HL-60/S4 (cell line): Measurements from ENCODE around the gene VAT1L.

Source experiments
- in situ Hi-C: fragments of 300-500 bp; cut with MboI; formaldehyde crosslinking; loops from 2 replicates; pipeline ENCODE4 v1.14.3; 2022; ENCODE audit warnings: low sequenced_read_pairs

The VAT1L gene

GRCh38 chr16:77833921-77834634 lies 45.7 kb downstream of the VAT1L start:
- in situ Hi-C loops = no loop called here

GRCh38 chr16:77834635-77835540 lies 46.5 kb downstream of the VAT1L start:
- in situ Hi-C loops = no loop called here

DNA sequence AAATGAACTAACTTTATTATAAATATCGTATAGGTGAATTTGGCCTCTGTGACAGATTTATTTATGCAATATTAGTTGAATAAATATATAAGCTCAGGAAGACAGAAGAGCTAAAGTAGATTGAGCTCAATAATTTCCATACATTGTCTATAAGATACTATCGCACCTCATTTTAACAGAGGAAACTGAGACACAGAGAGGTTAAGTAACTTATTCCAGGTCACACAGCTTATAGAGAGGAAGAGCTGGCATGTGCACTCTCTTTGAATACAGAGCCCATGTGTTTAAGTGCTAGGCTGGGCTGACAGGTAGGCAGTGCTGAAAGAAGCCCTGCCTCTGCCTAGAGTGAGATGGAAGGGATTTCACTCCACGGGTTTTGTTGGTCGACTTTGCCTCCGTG lies 48.4 kb downstream of the VAT1L start:
- in situ Hi-C loops = no loop called here

GRCh38 chr16:77838597-77839255 lies 50.4 kb downstream of the VAT1L start:
- in situ Hi-C loops = no loop called here

GRCh38 chr16:77840093-77840492 lies 51.7 kb downstream of the VAT1L start:
- in situ Hi-C loops = no loop called here

- in situ Hi-C loops = no loop called here
Measured at GRCh38 chr16:77840673-77841501, 52.5 kb downstream of the VAT1L start.

- in situ Hi-C loops = no loop called here
Measured at GRCh38 chr16:77841502-77841763, 53.1 kb downstream of the VAT1L start.

DNA sequence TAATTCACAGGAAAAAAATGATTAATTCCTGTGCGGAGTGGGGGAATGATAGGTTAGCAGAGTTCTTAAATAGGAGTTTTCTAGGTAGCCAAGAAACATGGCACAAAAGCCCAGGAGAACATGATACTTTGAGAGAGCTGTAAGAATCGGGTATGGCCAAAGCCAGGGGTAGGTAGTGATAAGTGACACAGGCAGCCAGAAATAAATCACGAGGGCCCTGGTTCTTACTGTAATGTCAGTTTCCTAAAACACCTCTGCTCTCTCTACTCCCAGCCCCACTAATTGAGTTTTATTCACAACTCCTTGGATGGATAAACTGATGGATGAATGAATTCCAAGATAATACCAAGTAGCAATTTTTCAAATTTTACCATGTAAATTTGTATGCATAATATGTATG lies 54.1 kb downstream of the VAT1L start:
- in situ Hi-C loops = no loop called here

GRCh38 chr16:77843405-77843804 lies 55.0 kb downstream of the VAT1L start:
- in situ Hi-C loops = no loop called here

- in situ Hi-C loops = no loop called here
Measured at GRCh38 chr16:77844801-77845200, 56.4 kb downstream of the VAT1L start.

- in situ Hi-C loops = no loop called here
Measured at GRCh38 chr16:77849646-77850258, 61.4 kb downstream of the VAT1L start.

- in situ Hi-C loops = no loop called here
Measured at GRCh38 chr16:77850636-77851333, 62.4 kb downstream of the VAT1L start.

- in situ Hi-C loops = no loop called here
Measured at GRCh38 chr16:77853161-77853560, 64.8 kb downstream of the VAT1L start.

GRCh38 chr16:77856438-77857160 lies 68.2 kb downstream of the VAT1L start:
- in situ Hi-C loops = no loop called here

- in situ Hi-C loops = no loop called here
Measured at GRCh38 chr16:77858060-77858459, 69.7 kb downstream of the VAT1L start.

DNA sequence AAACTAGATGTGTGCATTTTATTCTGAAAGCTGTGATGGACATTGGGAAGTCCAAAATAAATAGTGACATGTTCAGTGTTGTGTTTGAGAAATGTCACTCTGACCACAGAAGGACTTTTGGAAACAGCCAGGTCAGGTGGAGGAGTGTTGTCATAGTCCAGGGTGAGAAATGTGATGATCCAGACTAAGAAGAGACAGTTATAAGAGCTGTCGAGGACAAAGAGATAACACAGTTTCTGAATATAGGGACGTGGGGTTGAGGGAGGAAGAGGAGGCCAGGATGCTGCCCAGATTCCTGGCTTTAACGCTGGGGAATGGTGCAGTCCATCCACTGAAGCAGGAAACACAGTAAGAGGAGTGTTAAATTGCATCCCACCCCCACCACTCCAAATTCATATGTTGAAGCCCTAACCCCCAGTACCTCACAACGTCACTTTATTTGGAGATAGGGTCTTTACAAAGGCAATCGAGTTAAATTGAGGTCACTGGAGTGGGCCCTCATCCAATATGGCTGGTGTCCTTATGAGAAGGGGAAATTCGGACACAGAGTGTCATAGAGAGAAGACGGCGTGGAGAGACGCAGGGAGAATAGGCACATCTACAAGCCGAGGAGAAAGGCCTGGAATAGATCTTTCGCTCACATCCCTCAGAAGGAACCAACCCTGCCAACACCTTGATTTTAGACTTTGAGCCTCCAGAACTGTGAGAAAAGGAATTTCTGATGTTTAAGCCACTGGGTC lies 71.3 kb downstream of the VAT1L start:
- in situ Hi-C loops = no loop called here

- in situ Hi-C loops = no loop called here
Measured at GRCh38 chr16:77860953-77861352, 72.6 kb downstream of the VAT1L start.

- in situ Hi-C loops = no loop called here
Measured at GRCh38 chr16:77863250-77863649, 74.9 kb downstream of the VAT1L start.

DNA sequence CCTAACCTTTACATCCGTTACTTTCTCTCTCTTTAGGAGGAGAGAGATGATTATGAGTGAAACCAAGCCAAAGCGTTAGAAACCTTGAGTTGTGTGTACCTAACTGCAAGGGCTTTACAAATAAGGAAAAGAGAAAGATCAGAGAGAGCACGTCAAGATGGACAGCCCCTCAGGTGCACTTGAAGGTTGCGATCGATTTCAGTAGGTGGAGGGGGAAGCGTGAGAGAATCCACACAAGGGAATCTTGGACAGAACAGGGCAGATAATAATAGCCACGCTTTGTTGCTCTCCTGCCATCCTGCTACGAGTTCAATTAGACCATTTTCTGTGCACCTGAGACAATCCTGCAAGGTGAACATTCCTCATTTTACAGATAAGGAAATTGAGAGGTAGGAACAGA lies 78.4 kb downstream of the VAT1L start:
- in situ Hi-C loops = no loop called here
